A549 (cell line): Measurements from ENCODE around the gene PPP1R18.

Experiments
- CBX8 ChIP-seq: fragments of 200-600 bp; sonication (generic); IDR thresholded peaks from 2 replicates; pipeline ENCODE4 v1.6.1; 2016
- CHD2 ChIP-seq: fragments of 150-350 bp; IDR thresholded peaks from 2 replicates; pipeline ENCODE4 v1.6.1; 2014; ENCODE audit warnings: low read length; ENCODE audit not compliant: partially characterized antibody
- CTCF ChIP-seq: fragments of >200 bp; sonication (Bioruptor Twin); formaldehyde crosslinking; IDR thresholded peaks from 3 replicates; pipeline ENCODE4 v1.5.1; 2016
- MAZ ChIP-seq: fragments of 150-350 bp; IDR thresholded peaks from 2 replicates; pipeline ENCODE4 v1.6.1; 2014; ENCODE audit warnings: antibody characterized with exemption, low read depth, low read length, borderline replicate concordance
- NFE2L2 ChIP-seq: fragments of 150-350 bp; conservative IDR thresholded peaks from 2 replicates; pipeline ENCODE4 v1.6.1; 2014; ENCODE audit warnings: low read length
- NPAS2 ChIP-seq: fragments of 250-450 bp; sonication (Bioruptor Pico); IDR thresholded peaks from 2 replicates; pipeline ENCODE4 v1.8.0; 2022; ENCODE audit warnings: mild to moderate bottlenecking, moderate library complexity, borderline replicate concordance
- TF ChIP-seq, protein P1 (sequence below): fragments of 450-650 bp; IDR thresholded peaks from 2 replicates; pipeline ENCODE4 v1.6.1; 2014; ENCODE audit warnings: antibody characterized with exemption

DNA sequence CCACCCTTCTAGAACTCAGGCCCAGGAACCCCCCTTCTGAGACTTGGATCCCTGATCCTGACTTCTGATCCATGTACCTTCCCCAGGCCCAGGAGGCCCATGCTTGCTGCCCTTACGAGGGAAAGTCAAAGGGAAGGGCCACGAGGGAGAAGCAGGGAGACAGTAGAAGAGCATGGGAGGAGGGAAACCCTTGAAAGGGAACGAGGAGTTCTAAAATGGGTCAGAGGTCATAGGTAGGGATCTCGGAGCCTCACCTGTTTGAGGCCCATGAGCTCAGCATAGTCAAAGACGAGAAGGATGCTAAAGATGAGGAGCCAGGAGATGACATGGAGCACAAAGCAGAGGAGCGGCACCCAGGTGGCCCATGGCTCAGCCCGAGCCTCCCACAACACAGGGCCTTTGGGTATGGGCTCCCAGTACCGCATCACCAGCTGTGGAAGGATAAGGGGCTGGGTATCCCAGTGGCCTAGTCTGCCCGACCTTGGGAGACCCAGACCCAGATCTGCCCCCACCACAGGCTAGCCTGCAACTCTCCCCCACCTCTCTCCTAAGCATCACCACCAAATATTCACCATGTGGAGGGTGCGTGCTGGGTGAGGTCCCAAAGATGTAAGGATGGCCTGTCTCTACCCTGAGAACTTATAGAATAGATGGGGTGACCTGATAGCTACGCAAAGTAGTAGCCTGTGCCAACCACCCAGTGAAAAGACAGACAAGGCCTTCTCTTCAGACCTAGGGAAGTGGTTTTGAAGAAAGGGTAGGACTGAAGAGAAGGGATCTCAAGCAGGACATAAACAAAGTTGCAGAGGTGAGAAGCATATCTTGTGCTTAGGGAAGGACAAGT, 2.8 kb upstream of the PPP1R18 start:
- no peak for TF ChIP-seq CBX8
- TF ChIP-seq NFE2L2 = no peak
- TF ChIP-seq CTCF = no peak
- TF ChIP-seq, protein P1, sequence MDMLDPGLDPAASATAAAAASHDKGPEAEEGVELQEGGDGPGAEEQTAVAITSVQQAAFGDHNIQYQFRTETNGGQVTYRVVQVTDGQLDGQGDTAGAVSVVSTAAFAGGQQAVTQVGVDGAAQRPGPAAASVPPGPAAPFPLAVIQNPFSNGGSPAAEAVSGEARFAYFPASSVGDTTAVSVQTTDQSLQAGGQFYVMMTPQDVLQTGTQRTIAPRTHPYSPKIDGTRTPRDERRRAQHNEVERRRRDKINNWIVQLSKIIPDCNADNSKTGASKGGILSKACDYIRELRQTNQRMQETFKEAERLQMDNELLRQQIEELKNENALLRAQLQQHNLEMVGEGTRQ = no peak
- TF ChIP-seq CHD2 = no peak
- no peak for TF ChIP-seq NPAS2
- no peak for TF ChIP-seq MAZ
